ENCODE results near the gene TPBGL. TPM values are rescaled to one million over a fixed set of nuclear protein-coding genes. Genes with fewer than 3 reads are reported as not detected.

The TPBGL gene
- total RNA-seq, 1 experiment from 2014 or later: not detected

DNA sequence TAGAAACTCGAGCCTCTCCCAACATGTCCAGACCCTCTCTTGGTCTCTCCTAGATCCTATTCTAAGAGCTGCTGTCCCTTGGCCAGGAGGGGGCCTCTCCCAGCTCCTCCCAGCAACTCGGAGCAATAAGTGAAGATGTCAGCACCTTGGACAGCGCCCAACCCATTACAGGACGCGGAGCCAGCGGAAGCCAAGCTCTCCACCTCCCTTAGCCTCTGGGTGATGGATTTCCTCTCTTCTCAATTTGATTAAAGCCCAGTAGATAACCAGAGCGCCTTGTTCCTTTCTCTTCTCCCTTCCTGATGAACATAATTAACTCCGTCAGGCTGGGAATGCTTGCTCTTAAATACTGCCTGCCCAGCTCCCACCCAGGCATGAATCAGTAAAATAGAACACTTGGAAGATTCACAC, 26.2 kb upstream of the TPBGL start:
- H3F3A ChIP-seq (ENCODE audit: insufficient read depth, low read depth): no peaks in the 10 kb centered on the region
- CTCF ChIA-PET: interaction anchor here (0.8 to 1.1 kb wide), 2 partner anchors 10 kb away, joined by 3 to 5 read pairs; no protein-coding TSS in a partner anchor
- intact Hi-C loops (cut with micrococcal nuclease; ENCODE audit: unreplicated experiment): no loop called here
- H3K4me3 ChIP-seq: no peak overlapping the region
- H3K27me3 ChIP-seq (ENCODE audit: insufficient read depth, low read depth): peaks cover 8% of the 10 kb centered on the region; the same call in 1 of the 2 replicates
- H3K79me2 ChIP-seq (ENCODE audit: low read depth): no peaks in the 10 kb centered on the region
- H3K4me1 ChIP-seq (replicated peaks; ENCODE audit: insufficient read depth): no peaks in the 10 kb centered on the region
- no peak for TF ChIP-seq EZH2 (IDR thresholded peaks at IDR 0.05; ENCODE audit: low read depth)
- TF ChIP-seq, protein P1, sequence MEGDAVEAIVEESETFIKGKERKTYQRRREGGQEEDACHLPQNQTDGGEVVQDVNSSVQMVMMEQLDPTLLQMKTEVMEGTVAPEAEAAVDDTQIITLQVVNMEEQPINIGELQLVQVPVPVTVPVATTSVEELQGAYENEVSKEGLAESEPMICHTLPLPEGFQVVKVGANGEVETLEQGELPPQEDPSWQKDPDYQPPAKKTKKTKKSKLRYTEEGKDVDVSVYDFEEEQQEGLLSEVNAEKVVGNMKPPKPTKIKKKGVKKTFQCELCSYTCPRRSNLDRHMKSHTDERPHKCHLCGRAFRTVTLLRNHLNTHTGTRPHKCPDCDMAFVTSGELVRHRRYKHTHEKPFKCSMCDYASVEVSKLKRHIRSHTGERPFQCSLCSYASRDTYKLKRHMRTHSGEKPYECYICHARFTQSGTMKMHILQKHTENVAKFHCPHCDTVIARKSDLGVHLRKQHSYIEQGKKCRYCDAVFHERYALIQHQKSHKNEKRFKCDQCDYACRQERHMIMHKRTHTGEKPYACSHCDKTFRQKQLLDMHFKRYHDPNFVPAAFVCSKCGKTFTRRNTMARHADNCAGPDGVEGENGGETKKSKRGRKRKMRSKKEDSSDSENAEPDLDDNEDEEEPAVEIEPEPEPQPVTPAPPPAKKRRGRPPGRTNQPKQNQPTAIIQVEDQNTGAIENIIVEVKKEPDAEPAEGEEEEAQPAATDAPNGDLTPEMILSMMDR (conservative IDR thresholded peaks at IDR 0.05): no peak
- H3K9me3 ChIP-seq (ENCODE audit: insufficient read depth, low read depth): no peaks in the 10 kb centered on the region
- H2AFZ ChIP-seq: no peak overlapping the region
- no TSS peak for BruUV-seq (replicated peaks)
- no peaks in the 10 kb centered on the region for H4K20me1 ChIP-seq (ENCODE audit: insufficient read depth)
- no peak overlapping the region for H3K27ac ChIP-seq
- peak; percentile 61 to 66 for DNase-seq
- no peaks in the 10 kb centered on the region; the same call in 1 of the 2 replicates for H3K9me2 ChIP-seq (ENCODE audit: insufficient read depth)
- H3K36me3 ChIP-seq (ENCODE audit: low read depth): no peaks in the 10 kb centered on the region
- no peak overlapping the region for H3K4me2 ChIP-seq
- POLR2A ChIA-PET (ENCODE audit: unreplicated experiment): no interaction called here

DNA sequence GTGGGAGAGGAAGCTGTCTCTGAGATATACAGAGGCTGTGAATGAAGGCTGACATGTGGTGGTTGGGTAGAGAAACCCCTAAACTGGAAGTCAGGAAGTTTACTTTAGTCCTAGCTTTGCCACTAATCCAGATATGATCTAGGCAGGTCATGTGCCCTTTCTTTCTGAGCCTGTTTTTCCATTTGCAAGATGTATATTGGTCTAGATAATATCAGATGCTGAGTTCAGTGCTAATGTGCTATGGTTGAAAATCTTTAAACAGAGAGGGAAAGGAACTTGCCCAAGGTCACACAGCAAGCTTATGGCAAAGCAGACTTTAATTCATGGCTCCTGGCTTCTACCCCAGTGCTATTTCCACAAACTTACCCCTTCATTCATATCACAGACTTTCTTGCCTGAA, 25.7 kb upstream of the TPBGL start:
- H3K4me3 ChIP-seq: no peak overlapping the region
- no TSS peak for BruUV-seq (replicated peaks)
- intact Hi-C loops (cut with micrococcal nuclease; ENCODE audit: unreplicated experiment): no loop called here
- H3K27ac ChIP-seq: no peak overlapping the region
- H3K79me2 ChIP-seq (ENCODE audit: low read depth): no peaks in the 10 kb centered on the region
- ChIA-PET CTCF (interaction anchor here (0.8 to 1.1 kb wide), 2 partner anchors 9 to 10 kb away, joined by 3 to 5 read pairs; no protein-coding TSS in a partner anchor), POLR2A (ENCODE audit: unreplicated experiment) (no interaction called here)
- peaks cover 4% of the 10 kb centered on the region; the same call in 1 of the 2 replicates for H3K27me3 ChIP-seq (ENCODE audit: insufficient read depth, low read depth)
- no peaks in the 10 kb centered on the region; the same call in 1 of the 2 replicates for H3K9me2 ChIP-seq (ENCODE audit: insufficient read depth)
- H3K36me3 ChIP-seq (ENCODE audit: low read depth): no peaks in the 10 kb centered on the region
- H3K9me3 ChIP-seq (ENCODE audit: insufficient read depth, low read depth): no peaks in the 10 kb centered on the region
- H4K20me1 ChIP-seq (ENCODE audit: insufficient read depth): no peaks in the 10 kb centered on the region
- H3K4me1 ChIP-seq (replicated peaks; ENCODE audit: insufficient read depth): no peaks in the 10 kb centered on the region
- H3F3A ChIP-seq (ENCODE audit: insufficient read depth, low read depth): no peaks in the 10 kb centered on the region
- TF ChIP-seq, protein P1 (conservative IDR thresholded peaks at IDR 0.05): no peak
- TF ChIP-seq EZH2 (IDR thresholded peaks at IDR 0.05; ENCODE audit: low read depth): no peak
- H3K4me2 ChIP-seq: no peak overlapping the region
- H2AFZ ChIP-seq: no peak overlapping the region
- no peak for DNase-seq

DNA sequence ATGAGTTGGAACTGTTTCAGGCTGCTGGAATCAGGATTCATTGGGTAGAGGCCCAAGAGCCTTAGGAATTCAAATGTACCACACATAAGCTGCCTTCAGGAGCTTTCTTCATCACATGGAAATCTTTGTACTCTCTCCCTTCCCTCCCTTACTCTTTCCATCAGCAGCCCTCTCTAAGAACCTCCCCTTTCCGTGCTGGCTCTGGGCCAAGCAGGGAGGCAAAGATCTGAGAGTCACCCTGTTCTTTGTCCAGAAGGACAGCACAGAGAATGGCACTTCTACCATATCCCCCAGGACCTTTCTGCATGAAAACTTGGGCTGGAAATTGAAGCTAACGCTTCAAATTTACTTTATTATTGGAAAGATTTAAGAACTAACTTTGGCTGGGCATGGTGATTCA, 20.7 kb upstream of the TPBGL start:
- H3K4me1 ChIP-seq (replicated peaks; ENCODE audit: insufficient read depth): no peaks in the 10 kb centered on the region
- no peak overlapping the region for H2AFZ ChIP-seq
- H3K9me3 ChIP-seq (ENCODE audit: insufficient read depth, low read depth): no peaks in the 10 kb centered on the region
- no peaks in the 10 kb centered on the region for H3K9me2 ChIP-seq (ENCODE audit: insufficient read depth)
- intact Hi-C loops (cut with micrococcal nuclease; ENCODE audit: unreplicated experiment): no loop called here
- no peaks in the 10 kb centered on the region for H3K36me3 ChIP-seq (ENCODE audit: low read depth)
- peaks cover 19% of the 10 kb centered on the region for H3K27me3 ChIP-seq (ENCODE audit: insufficient read depth, low read depth)
- no peak overlapping the region for H3K27ac ChIP-seq
- H3F3A ChIP-seq (ENCODE audit: insufficient read depth, low read depth): no peaks in the 10 kb centered on the region
- no peak for TF ChIP-seq EZH2 (IDR thresholded peaks at IDR 0.05; ENCODE audit: low read depth)
- TF ChIP-seq, protein P1 (conservative IDR thresholded peaks at IDR 0.05): no peak
- ChIA-PET CTCF (no interaction called here), POLR2A (ENCODE audit: unreplicated experiment) (no interaction called here)
- H3K4me3 ChIP-seq: no peak overlapping the region
- H4K20me1 ChIP-seq (ENCODE audit: insufficient read depth): no peaks in the 10 kb centered on the region
- H3K79me2 ChIP-seq (ENCODE audit: low read depth): no peaks in the 10 kb centered on the region
- BruUV-seq (replicated peaks): no TSS peak
- no peak for DNase-seq
- H3K4me2 ChIP-seq: no peak overlapping the region

Data from PC-9 (cell line).